WERI-Rb-1 (cell line): ENCODE measurements around the gene XRCC1.
"Not testable (repeated sequence)": the region's sequence is repeated elsewhere in the genome, so short reads cannot be mapped to it uniquely, and the experiment has no call there.

ENCODE experiments used
- DNase-seq: peaks from one replicate; pipeline ENCODE4 v3.0.0-alpha.2; 2020
- H3K27ac ChIP-seq: fragments of 250-450 bp; sonication (Bioruptor Pico); 2 replicates; pipeline ENCODE4 v1.5.1; 2020; ENCODE audit warnings: mild to moderate bottlenecking, moderate library complexity
- H3K27me3 ChIP-seq: fragments of 250-450 bp; sonication (Bioruptor Pico); 2 replicates; pipeline ENCODE4 v1.5.1; 2021; ENCODE audit warnings: mild to moderate bottlenecking, low read depth, moderate library complexity; ENCODE audit not compliant: insufficient read depth, severe bottlenecking
- H3K36me3 ChIP-seq: fragments of 250-450 bp; sonication (Bioruptor Pico); 2 replicates; pipeline ENCODE4 v1.5.1; 2020; ENCODE audit warnings: mild to moderate bottlenecking, moderate library complexity
- H3K4me3 ChIP-seq: 2 replicates; pipeline ENCODE4 v1.5.1; 2011; ENCODE audit warnings: low read depth, mild to moderate bottlenecking, control low read depth, low read length
- H3K9me3 ChIP-seq: fragments of 250-450 bp; sonication (Bioruptor Pico); 2 replicates; pipeline ENCODE4 v1.5.1; 2021; ENCODE audit warnings: mild to moderate bottlenecking, moderate library complexity; ENCODE audit not compliant: severe bottlenecking
- CTCF ChIP-seq: IDR thresholded peaks from 2 replicates; pipeline ENCODE4 v1.5.1; 2011; ENCODE audit warnings: low read depth, mild to moderate bottlenecking, control low read depth, inconsistent platforms, low read length

The XRCC1 gene

GRCh38 chr19:43606569-43607229 is 31.4 kb upstream of the XRCC1 start:
- TF ChIP-seq CTCF: no peak
- no peak overlapping the region for H3K27ac ChIP-seq

GRCh38 chr19:43605875-43606568 is 30.7 kb upstream of the XRCC1 start:
- no peak overlapping the region for H3K27ac ChIP-seq
- peaks cover 36% of the 10 kb centered on the region for H3K36me3 ChIP-seq
- DNase-seq: no peak
- no peak for TF ChIP-seq CTCF
- no peaks in the 10 kb centered on the region for H3K9me3 ChIP-seq
- no peak overlapping the region for H3K4me3 ChIP-seq
- no peaks in the 10 kb centered on the region for H3K27me3 ChIP-seq

More at GRCh38 chr19:43606569-43607229, 31.4 kb upstream of the XRCC1 start:
- H3K9me3 ChIP-seq: no peaks in the 10 kb centered on the region
- no peak overlapping the region for H3K4me3 ChIP-seq
- H3K27me3 ChIP-seq: no peaks in the 10 kb centered on the region
- peaks cover 34% of the 10 kb centered on the region for H3K36me3 ChIP-seq
- DNase-seq: no peak

- H3K27ac ChIP-seq, DNase-seq, H3K4me3 ChIP-seq, H3K9me3 ChIP-seq, H3K27me3 ChIP-seq: not testable (repeated sequence)
- H3K36me3 ChIP-seq: peaks cover 31% of the 10 kb centered on the region
Measured at GRCh38 chr19:43600326-43600725, 25.0 kb upstream of the XRCC1 start.

GRCh38 chr19:43599635-43600295 is 24.4 kb upstream of the XRCC1 start:
- H3K36me3 ChIP-seq: peaks cover 32% of the 10 kb centered on the region
- TF ChIP-seq CTCF: no peak

GRCh38 chr19:43598445-43599240 is 23.3 kb upstream of the XRCC1 start:
- H3K4me3 ChIP-seq: no peak overlapping the region
- H3K27me3 ChIP-seq: no peaks in the 10 kb centered on the region
- no peaks in the 10 kb centered on the region for H3K9me3 ChIP-seq
- H3K36me3 ChIP-seq: peaks cover 43% of the 10 kb centered on the region
- H3K27ac ChIP-seq: no peak overlapping the region
- no peak for DNase-seq
- TF ChIP-seq CTCF: no peak

More at GRCh38 chr19:43599635-43600295, 24.4 kb upstream of the XRCC1 start:
- no peaks in the 10 kb centered on the region for H3K9me3 ChIP-seq
- no peak for DNase-seq
- no peaks in the 10 kb centered on the region for H3K27me3 ChIP-seq
- no peak overlapping the region for H3K27ac ChIP-seq
- no peak overlapping the region for H3K4me3 ChIP-seq
